Measurements from ENCODE around the gene KIRREL1.

DNA sequence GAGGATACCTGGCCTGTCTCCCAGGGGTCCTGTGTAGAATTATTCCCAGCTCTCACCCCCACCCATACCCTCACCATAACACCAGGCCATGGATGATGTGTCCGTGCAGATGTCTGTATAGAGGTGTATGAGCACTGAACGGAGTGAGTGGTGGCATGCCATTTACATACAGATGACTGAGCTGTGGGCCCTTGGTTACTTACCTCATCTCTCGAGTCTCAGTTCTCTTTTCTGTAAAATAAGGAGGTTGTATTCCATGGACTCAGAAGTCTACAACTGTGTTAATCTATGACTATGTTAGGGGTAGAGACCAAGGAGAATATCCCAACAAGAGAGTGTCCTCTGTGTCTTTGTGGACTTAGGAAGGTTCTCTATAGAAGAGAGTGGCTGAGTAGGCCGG, 121.7 kb downstream of the KIRREL1 start:
- TF ChIP-seq TAF1 (IDR thresholded peaks at IDR 0.05; ENCODE audit: low read depth, low read length) (no peak), POLR2A (IDR thresholded peaks at IDR 0.05; ENCODE audit: low read depth, low read length) (no peak), POLR2AphosphoS5 (IDR thresholded peaks at IDR 0.05; ENCODE audit: low read depth, low read length) (no peak), SPI1 (IDR thresholded peaks at IDR 0.05; ENCODE audit: low read depth, low read length) (peak; percentile 96), POU2F2 (IDR thresholded peaks at IDR 0.05; ENCODE audit: low read depth, low read length) (peak; percentile 79)
